HG03342 (cell line): ENCODE measurements around the gene MYO9B.

ENCODE experiments used
- ATAC-seq: cut with Tn5 transposase; IDR thresholded peaks from one replicate; pipeline ENCODE4 v1.9.1; 2021; ENCODE audit warnings: mild to moderate bottlenecking, moderate library complexity; ENCODE audit not compliant: unreplicated experiment

Gene MYO9B

DNA sequence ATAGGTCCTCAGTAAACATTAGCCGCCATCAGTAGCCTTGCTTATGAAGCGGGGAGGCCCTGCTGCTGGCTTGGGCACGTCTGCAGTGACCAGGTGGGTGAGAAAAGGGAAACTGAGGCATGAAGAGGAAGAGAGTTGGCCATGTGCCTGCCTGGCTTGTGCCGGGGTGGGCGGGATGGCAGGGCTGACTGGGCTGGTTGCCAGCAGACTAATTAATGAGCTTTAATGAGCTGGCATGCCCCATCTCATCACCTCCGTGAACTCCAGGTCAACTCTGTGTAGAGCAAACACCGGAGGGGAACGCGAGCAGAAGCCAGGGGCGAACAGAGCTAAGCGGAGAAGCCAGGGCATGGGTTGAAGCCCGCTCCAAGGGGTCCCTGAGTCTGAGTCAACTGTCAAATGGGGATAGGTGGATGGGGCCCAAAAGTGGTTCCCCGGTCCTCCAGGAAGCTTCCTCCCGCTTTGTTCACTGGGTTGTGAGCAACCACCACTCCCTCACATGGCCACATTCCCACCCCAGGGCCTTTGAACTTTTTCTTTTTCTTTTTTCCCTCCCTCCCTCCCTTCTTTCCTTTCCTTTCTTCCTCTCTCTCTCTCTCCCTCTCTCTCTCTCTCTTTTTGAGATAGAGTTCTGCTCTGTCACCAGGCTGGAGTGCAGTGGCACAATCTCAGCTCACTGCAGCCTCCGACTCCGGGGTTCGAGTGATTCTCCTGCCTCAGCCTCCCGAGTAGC is 161.4 kb downstream of the MYO9B start:
- ATAC-seq = no peak

DNA sequence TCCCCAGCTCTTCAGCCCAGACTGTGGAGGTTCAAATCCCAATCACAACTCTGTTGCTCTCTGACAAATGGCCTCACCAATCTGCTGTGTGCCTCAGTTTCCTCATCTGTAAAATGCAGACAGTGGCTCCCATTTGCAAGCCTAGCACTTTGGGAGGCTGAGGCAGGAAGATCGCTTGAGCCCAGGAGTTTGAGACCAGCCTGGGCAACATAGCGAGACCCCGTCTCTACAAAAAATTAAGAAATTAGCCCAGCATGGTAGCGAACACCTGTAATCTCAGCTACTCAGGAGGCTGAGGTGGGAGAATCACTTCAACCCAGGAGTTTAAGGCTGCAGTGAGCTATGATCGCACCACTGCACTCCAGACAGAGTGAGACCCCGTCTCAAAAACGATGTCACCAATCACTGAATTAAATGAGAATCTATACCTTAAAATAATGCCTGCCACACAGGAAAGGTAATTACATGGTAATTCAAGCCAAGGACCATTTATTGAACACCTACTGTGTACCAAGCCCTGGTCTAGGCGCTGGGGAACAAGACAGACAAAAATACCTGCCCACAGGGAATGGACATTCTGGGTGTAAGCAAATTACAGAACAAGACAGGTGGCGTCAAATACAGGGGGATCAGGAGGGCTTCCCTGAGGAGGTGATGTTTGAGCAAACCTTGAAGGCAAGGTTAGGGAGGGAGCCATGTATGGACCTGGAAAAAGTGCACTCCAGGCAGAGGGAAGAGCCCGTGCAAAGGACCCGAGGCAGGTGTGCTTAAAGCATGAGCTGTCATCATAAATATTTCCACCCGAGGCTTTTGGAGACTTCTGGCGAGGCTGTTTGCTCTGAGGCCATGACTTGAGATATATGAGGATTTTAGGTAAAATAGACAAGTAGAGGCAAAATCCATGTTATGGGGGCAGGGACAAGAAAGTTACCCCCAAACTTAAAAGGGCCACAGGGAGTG is 162.4 kb downstream of the MYO9B start:
- ATAC-seq = no peak

DNA sequence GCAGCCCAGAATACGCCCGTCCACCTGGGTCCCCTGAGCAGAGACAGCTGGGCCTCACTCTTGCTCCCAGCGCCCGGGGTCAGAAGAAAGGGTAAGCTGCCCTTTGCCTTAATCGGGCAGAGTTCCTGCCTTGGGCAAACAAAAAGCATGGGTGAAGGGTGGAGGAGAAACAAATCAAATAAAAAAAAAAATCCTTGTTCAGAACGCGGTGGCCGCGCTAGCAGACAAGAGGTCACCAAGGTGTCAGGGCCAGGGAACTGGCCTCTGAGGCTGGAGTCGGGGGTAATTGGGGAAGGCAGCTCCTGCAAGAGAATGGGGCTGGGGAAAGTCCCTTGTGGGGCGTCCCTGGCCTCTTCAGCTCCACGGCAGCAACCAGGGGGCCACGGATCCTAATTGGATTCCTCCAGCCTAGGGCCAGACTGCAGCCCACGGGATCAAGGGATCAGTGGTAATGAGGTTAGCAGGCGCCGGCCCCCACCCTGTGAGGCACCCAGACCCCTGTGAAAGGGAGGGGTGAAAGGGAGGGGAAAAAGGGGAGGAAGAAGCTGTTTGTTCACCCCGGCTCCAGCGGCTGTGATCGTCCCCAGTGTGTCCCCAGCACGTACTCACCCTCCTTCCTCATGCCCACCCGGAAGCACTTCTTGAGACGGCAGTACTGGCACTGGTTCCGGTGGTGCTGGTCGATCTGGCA is 164.6 kb downstream of the MYO9B start:
- ATAC-seq = no peak

DNA sequence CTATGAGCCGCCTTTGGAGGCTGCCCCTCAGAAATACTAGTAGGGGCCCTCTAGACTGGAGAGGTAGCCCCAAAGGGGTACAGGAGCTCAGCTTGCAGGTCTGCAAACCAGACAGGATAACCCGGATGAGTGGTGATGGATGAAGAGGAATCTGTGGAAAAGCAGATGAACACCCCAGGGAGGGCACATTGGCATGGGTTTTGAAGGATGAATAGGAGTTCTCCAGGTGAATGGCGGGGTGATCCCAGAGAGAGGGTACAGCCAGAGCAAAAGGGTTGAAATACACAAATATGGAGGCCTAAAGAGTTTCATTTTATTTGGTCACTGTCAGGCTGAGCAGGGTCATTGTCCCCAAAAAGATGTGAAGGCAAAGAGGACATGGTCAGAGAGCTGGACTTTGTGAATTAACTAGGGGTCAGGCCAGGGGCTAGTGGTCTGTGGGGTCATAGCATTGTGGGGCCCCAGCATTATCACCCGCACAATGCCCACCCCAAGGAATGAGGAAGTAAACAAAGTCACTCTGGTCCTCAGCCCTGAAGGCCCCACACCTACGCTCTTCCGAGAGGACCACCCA is 165.3 kb downstream of the MYO9B start:
- no peak for ATAC-seq

DNA sequence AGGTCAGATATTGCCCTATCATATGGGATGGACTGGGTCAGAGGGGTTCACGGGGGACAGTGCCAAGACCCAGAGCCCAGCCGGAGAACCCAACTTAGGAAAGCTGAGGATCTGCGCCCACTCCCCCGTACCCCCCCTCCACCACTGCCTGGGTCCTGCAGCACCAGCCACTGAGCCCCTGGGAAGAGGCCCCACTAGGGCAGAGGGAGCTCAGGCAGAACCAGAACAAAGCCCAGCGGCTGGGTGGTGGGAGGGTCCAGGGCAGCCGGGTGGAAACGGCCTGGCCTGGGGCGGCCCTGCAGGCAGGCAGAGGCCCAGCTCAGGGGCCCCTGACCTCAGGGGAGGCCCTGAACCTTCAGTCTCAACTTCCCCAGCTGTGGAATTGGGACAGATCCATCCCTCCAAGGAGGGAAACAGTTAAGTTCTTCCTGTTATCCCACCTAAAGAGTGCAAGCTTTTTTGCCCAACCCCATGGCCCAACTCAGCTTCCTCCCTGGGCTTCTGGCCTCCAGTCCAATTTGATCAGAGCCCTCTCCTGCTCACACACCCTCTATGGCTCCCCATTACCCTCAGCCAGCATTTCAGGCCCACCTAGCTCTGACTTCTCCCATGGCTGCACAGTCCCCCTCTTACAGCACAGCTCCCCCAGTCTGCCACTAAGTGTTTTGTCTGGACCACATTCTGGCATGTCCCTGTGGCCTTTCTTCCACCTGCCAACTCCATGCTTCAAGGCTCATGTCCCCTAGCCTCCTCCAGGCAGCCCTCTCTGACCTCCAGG is 167.0 kb downstream of the MYO9B start:
- ATAC-seq = no peak

GRCh38 chr19:17243211-17243829 is 167.7 kb downstream of the MYO9B start:
- no peak for ATAC-seq

- no peak for ATAC-seq
These were observed 168.4 kb downstream of the MYO9B start for GRCh38 chr19:17243830-17244617.

- ATAC-seq = no peak
These were observed 169.3 kb downstream of the MYO9B start for GRCh38 chr19:17244618-17245534.

DNA sequence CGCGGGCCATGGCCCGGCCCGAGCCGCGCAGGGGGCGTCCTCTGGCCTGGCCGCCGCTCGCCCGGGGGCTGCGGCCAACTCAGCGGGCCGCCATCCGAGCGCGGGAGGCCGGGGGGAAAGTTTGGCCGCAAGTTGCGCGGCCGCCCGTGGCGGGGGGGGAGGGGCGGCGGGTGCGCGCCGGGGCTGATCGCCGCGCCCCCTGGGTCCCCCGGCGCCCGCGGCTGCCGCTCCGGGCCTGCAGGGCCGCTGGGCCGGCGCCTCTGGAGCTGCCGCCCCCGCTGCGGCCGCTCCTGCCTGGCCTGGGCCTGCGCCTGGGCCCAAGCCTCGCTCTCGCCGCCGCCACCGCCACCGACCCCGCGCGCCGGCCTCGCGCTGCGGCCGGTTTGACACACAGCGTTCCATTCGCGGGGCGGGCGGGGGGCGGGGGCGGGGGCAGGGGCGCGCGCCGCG is 170.0 kb downstream of the MYO9B start, which contains the start of gene NR2F6:
Gene NR2F6 (minus strand): TSS at position 385 of the 450 bp plus-strand sequence. CDS start 699 bp downstream, outside the sequence.
- ATAC-seq = no peak

GRCh38 chr19:17246681-17247425 is 171.3 kb downstream of the MYO9B start:
- ATAC-seq = no peak

DNA sequence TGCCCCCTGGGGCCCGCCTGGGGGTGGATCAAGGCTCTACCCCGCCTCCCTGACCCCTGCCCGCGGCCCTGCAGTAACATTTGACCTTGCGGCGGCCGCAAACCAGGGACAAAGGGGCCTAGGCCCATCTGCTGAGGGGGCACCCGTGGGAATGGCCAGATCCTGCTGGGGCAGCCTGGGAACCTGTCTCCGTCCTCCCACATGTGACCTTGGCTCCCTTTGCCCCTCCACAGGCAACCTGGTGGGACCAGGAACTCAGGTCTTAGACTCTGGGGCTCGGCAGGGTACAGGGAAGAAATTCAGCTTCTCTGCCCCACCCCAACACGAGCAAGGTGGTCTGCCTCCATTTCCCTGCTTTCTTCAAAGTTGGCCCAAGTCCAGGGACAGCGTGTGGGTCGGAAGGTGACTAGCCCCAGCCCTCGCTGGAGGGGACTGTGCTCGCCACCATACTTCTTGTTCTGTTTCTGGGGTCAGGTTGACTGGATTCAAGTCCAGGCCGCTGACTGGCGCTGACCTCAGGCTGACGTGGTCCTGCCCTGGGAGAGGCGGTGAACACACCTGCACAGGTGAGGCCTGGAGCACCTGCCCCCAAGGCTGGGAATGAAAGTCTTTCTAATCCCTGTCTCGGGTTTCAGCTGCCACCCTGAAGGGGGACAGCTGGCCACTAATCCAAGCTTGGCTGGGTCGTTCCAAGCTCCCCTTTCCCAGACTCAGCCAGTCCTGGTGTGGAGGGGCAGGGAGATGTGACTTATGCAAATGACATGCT is 172.6 kb downstream of the MYO9B start:
- no peak for ATAC-seq

DNA sequence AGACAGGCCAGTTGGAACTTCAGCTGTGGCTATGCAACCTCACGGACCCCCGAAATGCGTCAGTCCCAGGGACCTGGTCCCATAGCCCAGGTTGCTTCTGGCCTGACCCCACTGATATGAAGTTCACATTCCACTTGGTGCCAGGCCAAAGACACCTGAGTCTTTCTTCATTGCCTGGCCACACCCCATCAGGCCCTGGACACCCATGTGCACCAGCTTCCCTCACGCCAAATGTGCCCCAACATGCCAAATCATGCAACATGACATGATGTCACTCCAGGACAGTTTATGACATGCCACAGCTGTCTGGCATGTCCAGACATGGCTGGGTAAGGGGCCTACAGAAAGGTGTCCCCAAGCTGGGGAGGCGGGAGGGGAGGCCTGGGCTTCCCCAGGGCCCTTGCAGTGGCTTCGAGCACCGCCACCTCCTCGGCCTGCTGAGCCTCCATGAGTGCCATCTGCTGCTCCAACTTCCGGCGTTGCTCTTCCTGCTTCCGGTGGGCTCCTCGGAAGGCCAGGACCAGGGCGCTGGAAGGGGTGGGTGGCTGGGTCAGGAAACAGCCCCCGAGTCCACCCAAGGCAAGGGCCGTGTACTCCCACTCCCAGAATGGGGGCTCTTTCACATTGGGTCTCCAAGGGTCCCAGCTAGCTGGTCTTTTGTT is 174.4 kb downstream of the MYO9B start:
- ATAC-seq = no peak

- no peak for ATAC-seq
These were observed 179.1 kb downstream of the MYO9B start for GRCh38 chr19:17254636-17255035.

- no peak for ATAC-seq
These were observed 179.6 kb downstream of the MYO9B start for GRCh38 chr19:17255150-17255621.

DNA sequence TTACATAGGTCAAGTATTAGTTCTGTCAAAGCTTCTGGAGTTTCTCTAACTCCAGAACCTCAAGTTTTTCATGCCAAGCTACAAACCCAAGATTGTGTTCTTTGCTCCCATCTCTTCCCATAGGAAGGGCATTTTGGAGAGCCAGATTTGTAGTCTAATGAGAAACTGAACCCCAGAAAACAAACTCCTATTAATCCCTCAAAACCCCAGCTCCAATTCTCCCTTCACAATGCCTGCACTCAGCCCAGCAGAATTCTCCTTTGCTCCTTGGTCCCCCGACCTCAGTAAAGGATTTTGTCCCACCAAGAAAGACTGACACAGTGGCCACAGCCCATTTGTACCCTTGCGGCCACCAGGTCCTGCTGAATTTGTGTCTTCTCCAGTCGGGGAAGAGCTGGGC is 180.6 kb downstream of the MYO9B start:
- ATAC-seq = no peak
